ENCODE data around the gene DNMT3L. TPM values are rescaled to one million over a fixed set of nuclear protein-coding genes. Genes with fewer than 3 reads are reported as not detected.

The DNMT3L gene
- total and polyA plus RNA-seq, 10 donors = not detected

GRCh38 chr21:44259082-44259705, 2.5 kb downstream of the DNMT3L start:
- DNase-seq = peak; percentile 56
- H3K4me1 ChIP-seq = peaks cover 0 to 6% (median 3%) of the 10 kb centered on the region in 6 donors
- intact Hi-C loops (cut with DNase I; ENCODE audit: low total_unique reads) = no loop called here
- H3K27me3 ChIP-seq (replicated peaks in 1 of 7) = peaks cover 0 to 21% (median 0%) of the 10 kb centered on the region in 7 donors
- H3K27ac ChIP-seq = no peak overlapping the region
- H3K36me3 ChIP-seq = no peaks in the 10 kb centered on the region
- WGBS, 5 donors = 80 to 92% (median 87%) methylated on average over 21 to 22 of the region's 22 CpGs
- H3K9me3 ChIP-seq = no peaks in the 10 kb centered on the region
- no peak overlapping the region for H3K4me3 ChIP-seq
- no peak for TF ChIP-seq CTCF (IDR thresholded peaks at IDR 0.05 in 8 of 11, conservative IDR thresholded peaks at IDR 0.05 in 3 of 11)
- no peak for TF ChIP-seq POLR2AphosphoS5 (IDR thresholded peaks at IDR 0.05)
- TF ChIP-seq POLR2A (IDR thresholded peaks at IDR 0.05) = no peak

- DNase-seq = peak; percentile 59
- no peaks in the 10 kb centered on the region for H3K36me3 ChIP-seq
- H3K9me3 ChIP-seq = no peaks in the 10 kb centered on the region
- TF ChIP-seq POLR2A (IDR thresholded peaks at IDR 0.05) (no peak), CTCF (IDR thresholded peaks at IDR 0.05 in 8 of 11, conservative IDR thresholded peaks at IDR 0.05 in 3 of 11) (no peak), POLR2AphosphoS5 (IDR thresholded peaks at IDR 0.05) (no peak)
- no peak overlapping the region for H3K27ac ChIP-seq
- no peak overlapping the region for H3K4me3 ChIP-seq
- peaks cover 0 to 8% (median 3%) of the 10 kb centered on the region in 6 donors for H3K4me1 ChIP-seq
- intact Hi-C loops (cut with DNase I; ENCODE audit: low total_unique reads) = no loop called here
- WGBS, 5 donors = 90 to 94% (median 91%) methylated on average over 16 to 34 of the region's 34 CpGs
- peaks cover 0 to 24% (median 3%) of the 10 kb centered on the region in 7 donors for H3K27me3 ChIP-seq (replicated peaks in 1 of 7)
Observed at GRCh38 chr21:44258056-44258725, 3.5 kb downstream of the DNMT3L start.

DNA sequence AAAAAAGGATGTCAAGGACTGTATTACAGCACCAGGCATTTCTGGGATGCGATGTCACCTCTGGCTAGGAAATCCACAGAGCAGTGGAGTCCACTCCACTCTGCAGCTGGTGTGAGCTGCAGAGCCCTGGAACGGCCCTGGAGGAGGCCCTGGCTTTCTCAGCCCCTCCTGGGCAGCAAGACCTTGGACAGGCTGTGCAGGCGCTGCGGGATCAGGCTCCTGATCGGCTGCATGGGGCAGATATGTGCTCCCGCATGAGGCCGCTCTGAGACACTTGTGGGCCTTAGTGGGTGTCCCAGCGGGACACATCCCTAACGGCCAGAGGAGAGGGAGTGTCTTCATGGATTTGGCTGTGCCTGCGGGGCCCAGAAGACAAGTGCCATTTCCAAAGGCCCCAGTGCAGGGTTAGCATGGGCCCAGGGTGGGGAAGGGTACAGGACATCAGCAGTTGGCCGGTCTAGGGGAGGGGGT, 6.2 kb downstream of the DNMT3L start:
- DNase-seq = peak; percentile 54
- Histone ChIP-seq H3K36me3 (no peaks in the 10 kb centered on the region), H3K27ac (no peak overlapping the region), H3K4me1 (peaks cover 0 to 8% (median 3%) of the 10 kb centered on the region in 6 donors), H3K4me3 (no peak overlapping the region), H3K27me3 (replicated peaks in 1 of 7) (peaks cover 0 to 20% (median 3%) of the 10 kb centered on the region in 7 donors), H3K9me3 (no peaks in the 10 kb centered on the region)
- 79 to 91% (median 87%) methylated on average over 3 to 11 of the region's 11 CpGs for WGBS, 5 donors
- TF ChIP-seq CTCF (IDR thresholded peaks at IDR 0.05 in 8 of 11, conservative IDR thresholded peaks at IDR 0.05 in 3 of 11) = no peak
- TF ChIP-seq POLR2AphosphoS5 (IDR thresholded peaks at IDR 0.05) = no peak
- TF ChIP-seq POLR2A (IDR thresholded peaks at IDR 0.05) = no peak
- intact Hi-C loops (cut with DNase I; ENCODE audit: low total_unique reads) = no loop called here

All from spleen (tissue), 11 donors.